Muscle of arm (tissue), 14 donors: Measurements from ENCODE around the gene ISCA2. TPM values are rescaled to one million over a fixed set of nuclear protein-coding genes. Genes with fewer than 3 reads are reported as not detected.
"Not testable (repeated sequence)": the region's sequence is repeated elsewhere in the genome, so short reads cannot be mapped to it uniquely, and the experiment has no call there.

Source experiments
- DNase-seq: peaks from one replicate; pipeline ENCODE4 v3.0.0-alpha.2; 2013
- long read RNA-seq, 11 donors: transcript quantifications; one replicate each; lab custom pipeline, GENCODE V29; 2026
- polyA plus RNA-seq, 12 donors: library from polyadenylated mRNA; unstranded; fragments of 120-200 nt; gene quantifications; one replicate each; pipeline ENCODE4 v1.2.1, GENCODE V29; 2013; ENCODE audit not compliant: insufficient read length in 12 of 12

Gene ISCA2
- polyA plus RNA-seq = 10 to 100 TPM in 11 of 12 donors, not detected in 1; 18.4 to 39.8 (median 24.3) TPM
- long read RNA-seq, donor 1, transcript ISCA2-204 (4 exons, 2,626 nt) = major isoform, 27 of 28 reads
- long read RNA-seq, donor 1, partial matches to known transcripts = 0 of 28 reads
- long read RNA-seq, donor 1, other reads (novel, unspliced or antisense) = 0 of 28 reads
- long read RNA-seq, donor 2, transcript ISCA2-204 (4 exons, 2,626 nt) = major isoform, 32 of 40 reads
- long read RNA-seq, donor 2, partial matches to known transcripts = 7 of 40 reads
- long read RNA-seq, donor 2, other reads (novel, unspliced or antisense) = 0 of 40 reads
- long read RNA-seq, donor 3, transcript ISCA2-204 (4 exons, 2,626 nt) = major isoform, 8 of 8 reads
- long read RNA-seq, donor 3, partial matches to known transcripts = 0 of 8 reads
- long read RNA-seq, donor 3, other reads (novel, unspliced or antisense) = 0 of 8 reads
- long read RNA-seq, donor 4, transcript ISCA2-204 (4 exons, 2,626 nt) = major isoform, 12 of 13 reads
- long read RNA-seq, donor 4, partial matches to known transcripts = 0 of 13 reads
- long read RNA-seq, donor 4, other reads (novel, unspliced or antisense) = 0 of 13 reads
- long read RNA-seq, donor 5, transcript ISCA2-204 (4 exons, 2,626 nt) = major isoform, 35 of 38 reads
- long read RNA-seq, donor 5, partial matches to known transcripts = 0 of 38 reads
- long read RNA-seq, donor 5, other reads (novel, unspliced or antisense) = 0 of 38 reads
- long read RNA-seq, donor 6, transcript ISCA2-204 (4 exons, 2,626 nt) = major isoform, 14 of 14 reads
- long read RNA-seq, donor 6, partial matches to known transcripts = 0 of 14 reads
- long read RNA-seq, donor 6, other reads (novel, unspliced or antisense) = 0 of 14 reads
- long read RNA-seq, donor 7, transcript ISCA2-204 (4 exons, 2,626 nt) = major isoform, 9 of 9 reads
- long read RNA-seq, donor 7, partial matches to known transcripts = 0 of 9 reads
- long read RNA-seq, donor 7, other reads (novel, unspliced or antisense) = 0 of 9 reads
- long read RNA-seq, donor 8, transcript ISCA2-204 (4 exons, 2,626 nt) = major isoform, 28 of 30 reads
- long read RNA-seq, donor 8, partial matches to known transcripts = 0 of 30 reads
- long read RNA-seq, donor 8, other reads (novel, unspliced or antisense) = 0 of 30 reads
- long read RNA-seq, donor 9, transcript ISCA2-204 (4 exons, 2,626 nt) = major isoform, 13 of 13 reads
- long read RNA-seq, donor 9, partial matches to known transcripts = 0 of 13 reads
- long read RNA-seq, donor 9, other reads (novel, unspliced or antisense) = 0 of 13 reads
- long read RNA-seq, donor 10, transcript ISCA2-204 (4 exons, 2,626 nt) = major isoform, 18 of 19 reads
- long read RNA-seq, donor 10, partial matches to known transcripts = 0 of 19 reads
- long read RNA-seq, donor 10, other reads (novel, unspliced or antisense) = 0 of 19 reads
- long read RNA-seq, donor 11, transcript ISCA2-204 (4 exons, 2,626 nt) = major isoform, 30 of 30 reads
- long read RNA-seq, donor 11, partial matches to known transcripts = 0 of 30 reads
- long read RNA-seq, donor 11, other reads (novel, unspliced or antisense) = 0 of 30 reads

- peak; percentile 97 for DNase-seq
Observed at GRCh38 chr14:74493343-74494261, at the start of gene ISCA2. Gene ISCA2 (plus strand): TSS chr14:74493765. CDS start chr14:74493775, 10 bp downstream.

GRCh38 chr14:74444866-74445265 lies 48.7 kb upstream of the ISCA2 start:
- DNase-seq = no peak

GRCh38 chr14:74454397-74454796 lies 39.2 kb upstream of the ISCA2 start:
- not testable (repeated sequence) for DNase-seq

- DNase-seq = no peak
Observed at GRCh38 chr14:74456684-74457564, 36.6 kb upstream of the ISCA2 start.

- no peak for DNase-seq
Observed at GRCh38 chr14:74457565-74457895, 36.0 kb upstream of the ISCA2 start.

- DNase-seq = no peak
Observed at GRCh38 chr14:74459289-74459946, 34.1 kb upstream of the ISCA2 start.

- no peak for DNase-seq
Observed at GRCh38 chr14:74459976-74460375, 33.6 kb upstream of the ISCA2 start.

- DNase-seq = no peak
Observed at GRCh38 chr14:74462993-74463392, 30.6 kb upstream of the ISCA2 start.

- no peak for DNase-seq
Observed at GRCh38 chr14:74463697-74464096, 29.9 kb upstream of the ISCA2 start.

GRCh38 chr14:74464785-74465184 lies 28.8 kb upstream of the ISCA2 start:
- no peak for DNase-seq

- no peak for DNase-seq
Observed at GRCh38 chr14:74465335-74465734, 28.2 kb upstream of the ISCA2 start.

GRCh38 chr14:74468513-74468912 lies 25.1 kb upstream of the ISCA2 start:
- DNase-seq = no peak

- DNase-seq = no peak
Observed at GRCh38 chr14:74469548-74470518, 23.7 kb upstream of the ISCA2 start.

- no peak for DNase-seq
Observed at GRCh38 chr14:74472601-74473000, 21.0 kb upstream of the ISCA2 start.

- no peak for DNase-seq
Observed at GRCh38 chr14:74474376-74474775, 19.2 kb upstream of the ISCA2 start.

- no peak for DNase-seq
Observed at GRCh38 chr14:74475678-74476077, 17.9 kb upstream of the ISCA2 start.

- DNase-seq = no peak
Observed at GRCh38 chr14:74476107-74476506, 17.5 kb upstream of the ISCA2 start.
